Thyroid gland (tissue), 4 donors: ENCODE measurements around the gene RAB20.

Experiments used
- POLR2A ChIP-seq, 2 donors: fragments of 450-650 bp; IDR thresholded peaks; one replicate each; pipeline ENCODE4 v1.6.1; 2017; ENCODE audit warnings: antibody characterized with exemption in 2 of 2, mild to moderate bottlenecking in 2 of 2, moderate library complexity in 1 of 2
- TF ChIP-seq, protein P1 (sequence below), 6 experiments: fragments of 200-600 bp in 3 of 6; fragments of 450-650 bp in 3 of 6; sonication (generic) in 3 of 6; IDR thresholded peaks; one replicate each; pipeline ENCODE4 v1.5.1; 2016 to 2019; ENCODE audit warnings: antibody characterized with exemption in 6 of 6, mild to moderate bottlenecking in 2 of 6, inconsistent platforms in 1 of 6, moderate library complexity in 1 of 6

DNA sequence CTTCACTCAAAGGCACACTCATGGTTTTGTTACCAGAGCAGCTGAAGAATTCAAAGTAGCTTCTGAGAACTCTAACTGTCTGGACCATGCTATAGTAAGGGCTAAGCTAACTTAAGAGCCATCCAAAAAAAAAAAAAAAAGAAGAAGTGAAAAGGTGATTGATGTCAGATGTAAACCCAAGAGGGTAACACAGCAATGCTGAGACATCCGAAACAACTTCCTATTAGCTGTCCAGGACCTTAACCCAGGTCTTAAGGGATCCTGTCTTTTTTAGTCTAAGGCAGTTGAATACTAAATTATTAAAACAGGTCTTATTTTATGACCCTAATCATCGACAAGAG lies 11.2 kb upstream of the RAB20 start:
- TF ChIP-seq, protein P1, sequence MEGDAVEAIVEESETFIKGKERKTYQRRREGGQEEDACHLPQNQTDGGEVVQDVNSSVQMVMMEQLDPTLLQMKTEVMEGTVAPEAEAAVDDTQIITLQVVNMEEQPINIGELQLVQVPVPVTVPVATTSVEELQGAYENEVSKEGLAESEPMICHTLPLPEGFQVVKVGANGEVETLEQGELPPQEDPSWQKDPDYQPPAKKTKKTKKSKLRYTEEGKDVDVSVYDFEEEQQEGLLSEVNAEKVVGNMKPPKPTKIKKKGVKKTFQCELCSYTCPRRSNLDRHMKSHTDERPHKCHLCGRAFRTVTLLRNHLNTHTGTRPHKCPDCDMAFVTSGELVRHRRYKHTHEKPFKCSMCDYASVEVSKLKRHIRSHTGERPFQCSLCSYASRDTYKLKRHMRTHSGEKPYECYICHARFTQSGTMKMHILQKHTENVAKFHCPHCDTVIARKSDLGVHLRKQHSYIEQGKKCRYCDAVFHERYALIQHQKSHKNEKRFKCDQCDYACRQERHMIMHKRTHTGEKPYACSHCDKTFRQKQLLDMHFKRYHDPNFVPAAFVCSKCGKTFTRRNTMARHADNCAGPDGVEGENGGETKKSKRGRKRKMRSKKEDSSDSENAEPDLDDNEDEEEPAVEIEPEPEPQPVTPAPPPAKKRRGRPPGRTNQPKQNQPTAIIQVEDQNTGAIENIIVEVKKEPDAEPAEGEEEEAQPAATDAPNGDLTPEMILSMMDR (IDR thresholded peaks at IDR 0.05) = no peak
- TF ChIP-seq POLR2A (IDR thresholded peaks at IDR 0.05) = no peak
